Colonic mucosa (tissue), 4 donors: Measurements from ENCODE around the gene DIDO1. TPM values are rescaled to one million over a fixed set of nuclear protein-coding genes. Genes with fewer than 3 reads are reported as not detected.

Experiments
- DNase-seq: peaks from one replicate; pipeline ENCODE4 v3.0.0-alpha.2; 2020
- H3K27ac ChIP-seq: fragments of 200-600 bp; one replicate; pipeline ENCODE4 v1.8.0; 2021
- H3K27me3 ChIP-seq: fragments of 200-600 bp; one replicate; pipeline ENCODE4 v1.8.0; 2021
- H3K36me3 ChIP-seq: fragments of 200-600 bp; one replicate; pipeline ENCODE4 v1.8.0; 2021
- H3K4me1 ChIP-seq: fragments of 200-600 bp; one replicate; pipeline ENCODE4 v1.8.0; 2021; ENCODE audit warnings: mild to moderate bottlenecking
- H3K4me3 ChIP-seq: fragments of 200-600 bp; one replicate; pipeline ENCODE4 v1.8.0; 2021
- H3K9ac ChIP-seq, 2 donors: one replicate each; pipeline ENCODE4 v1.7.0; 2013; ENCODE audit warnings: control low read depth in 2 of 2, low read depth in 2 of 2, low read length in 2 of 2
- H3K9me3 ChIP-seq: fragments of 200-600 bp; one replicate; pipeline ENCODE4 v1.8.0; 2021
- CTCF ChIP-seq: fragments of 200-600 bp; IDR thresholded peaks from one replicate; pipeline ENCODE4 v1.8.0; 2022; ENCODE audit warnings: antibody characterized with exemption, mild to moderate bottlenecking
- intact Hi-C: fragments of 100-400 bp; cut with DNase I; formaldehyde crosslinking; loops from one replicate; pipeline ENCODE4 v1.14.1; 2022
- total RNA-seq, 2 donors: library from RNA; stranded (reverse); fragmentation: NEBNext Ultra II Directional in 1 of 2; extraction: Animal tissue kit (Norgen Biotek cat#: 25700) in 1 of 2; gene quantifications; one replicate each; pipeline ENCODE4 v1.2.1, GENCODE V29; 2021
- donor health status: healthy.
- donor health status: DM: no; HTN: no; CAD: no.
- donor health status: DM: no; HTN: no; CAD: no.

Gene DIDO1
- total RNA-seq, 2 donors from 2014 or later: 41.4 to 50.4 TPM

- Histone ChIP-seq H3K27me3 (no peaks in the 10 kb centered on the region), H3K9ac (no peak overlapping the region), H3K4me3 (no peak overlapping the region), H3K9me3 (no peaks in the 10 kb centered on the region), H3K4me1 (peaks cover 5% of the 10 kb centered on the region), H3K27ac (no peak overlapping the region), H3K36me3 (no peaks in the 10 kb centered on the region)
- DNase-seq: no peak
- TF ChIP-seq CTCF: no peak
- intact Hi-C loops: no loop called here
Observed at GRCh38 chr20:62959998-62960436, 33.7 kb upstream of the DIDO1 start.

- H3K27ac ChIP-seq: no peak overlapping the region
- TF ChIP-seq CTCF: no peak
- H3K4me3 ChIP-seq: no peak overlapping the region
- no peaks in the 10 kb centered on the region for H3K9me3 ChIP-seq
- intact Hi-C loops: no loop called here
- peaks cover 9% of the 10 kb centered on the region for H3K4me1 ChIP-seq
- H3K36me3 ChIP-seq: no peaks in the 10 kb centered on the region
- no peak overlapping the region for H3K9ac ChIP-seq
- DNase-seq: no peak
- no peaks in the 10 kb centered on the region for H3K27me3 ChIP-seq
Observed at GRCh38 chr20:62959101-62959971, 33.0 kb upstream of the DIDO1 start.

GRCh38 chr20:62958388-62959100, 32.2 kb upstream of the DIDO1 start:
- no peak overlapping the region for H3K27ac ChIP-seq
- H3K36me3 ChIP-seq: no peaks in the 10 kb centered on the region
- no peak for TF ChIP-seq CTCF
- intact Hi-C loops: no loop called here
- no peaks in the 10 kb centered on the region for H3K27me3 ChIP-seq
- H3K4me1 ChIP-seq: peaks cover 13% of the 10 kb centered on the region
- no peak overlapping the region for H3K9ac ChIP-seq
- no peaks in the 10 kb centered on the region for H3K9me3 ChIP-seq
- DNase-seq: no peak
- no peak overlapping the region for H3K4me3 ChIP-seq

GRCh38 chr20:62957136-62958117, 31.1 kb upstream of the DIDO1 start:
- DNase-seq: no peak
- Histone ChIP-seq H3K27me3 (no peaks in the 10 kb centered on the region), H3K9ac (no peak overlapping the region), H3K4me1 (peaks cover 20% of the 10 kb centered on the region), H3K9me3 (no peaks in the 10 kb centered on the region), H3K4me3 (no peak overlapping the region), H3K27ac (no peak overlapping the region), H3K36me3 (no peaks in the 10 kb centered on the region)
- no peak for TF ChIP-seq CTCF
- intact Hi-C loops: no loop called here
